Measurements from ENCODE around the gene KDM5B.

KDM5B gene

GRCh38 chr1:202762019-202762418 lies 46.2 kb downstream of the KDM5B start:
- in situ Hi-C loops (cut with MboI; ENCODE audit: low pct_unique_long_range_greater_than_20kb, low sequenced_read_pairs, unreplicated experiment) = loop anchor here (25.0 kb wide), 1 partner anchor 225 kb away; no protein-coding TSS in a partner anchor
- no peak for DNase-seq (ENCODE audit: low spot score)

GRCh38 chr1:202760589-202760988 lies 47.6 kb downstream of the KDM5B start:
- TF ChIP-seq CTCF (IDR thresholded peaks at IDR 0.05; ENCODE audit: extremely low read depth, insufficient read depth, missing control alignments) = no peak

More at GRCh38 chr1:202762019-202762418, 46.2 kb downstream of the KDM5B start:
- no peak for TF ChIP-seq CTCF (IDR thresholded peaks at IDR 0.05; ENCODE audit: extremely low read depth, insufficient read depth, missing control alignments)

GRCh38 chr1:202756391-202756790 lies 51.8 kb downstream of the KDM5B start:
- no peak for DNase-seq (ENCODE audit: low spot score)
- in situ Hi-C loops (cut with MboI; ENCODE audit: low pct_unique_long_range_greater_than_20kb, low sequenced_read_pairs, unreplicated experiment) = loop anchor here (25.0 kb wide), 1 partner anchor 231 kb away; no protein-coding TSS in a partner anchor
- no peak for TF ChIP-seq CTCF (IDR thresholded peaks at IDR 0.05; ENCODE audit: extremely low read depth, insufficient read depth, missing control alignments)

More at GRCh38 chr1:202760589-202760988, 47.6 kb downstream of the KDM5B start:
- no peak for DNase-seq (ENCODE audit: low spot score)
- in situ Hi-C loops (cut with MboI; ENCODE audit: low pct_unique_long_range_greater_than_20kb, low sequenced_read_pairs, unreplicated experiment) = loop anchor here (25.0 kb wide), 1 partner anchor 227 kb away; no protein-coding TSS in a partner anchor

GRCh38 chr1:202754293-202754692 lies 53.9 kb downstream of the KDM5B start:
- TF ChIP-seq CTCF (IDR thresholded peaks at IDR 0.05; ENCODE audit: extremely low read depth, insufficient read depth, missing control alignments) = no peak
- DNase-seq (ENCODE audit: low spot score) = no peak
- in situ Hi-C loops (cut with MboI; ENCODE audit: low pct_unique_long_range_greater_than_20kb, low sequenced_read_pairs, unreplicated experiment) = loop anchor here (25.0 kb wide), 1 partner anchor 233 kb away; no protein-coding TSS in a partner anchor

- no peak for TF ChIP-seq CTCF (IDR thresholded peaks at IDR 0.05; ENCODE audit: extremely low read depth, insufficient read depth, missing control alignments)
- DNase-seq (ENCODE audit: low spot score) = no peak
- in situ Hi-C loops (cut with MboI; ENCODE audit: low pct_unique_long_range_greater_than_20kb, low sequenced_read_pairs, unreplicated experiment) = loop anchor here (25.0 kb wide), 1 partner anchor 235 kb away; no protein-coding TSS in a partner anchor
Measured at GRCh38 chr1:202752774-202753173, 55.4 kb downstream of the KDM5B start.

- DNase-seq (ENCODE audit: low spot score) = no peak
- in situ Hi-C loops (cut with MboI; ENCODE audit: low pct_unique_long_range_greater_than_20kb, low sequenced_read_pairs, unreplicated experiment) = loop anchor here (25.0 kb wide), 1 partner anchor 237 kb away; no protein-coding TSS in a partner anchor
- TF ChIP-seq CTCF (IDR thresholded peaks at IDR 0.05; ENCODE audit: extremely low read depth, insufficient read depth, missing control alignments) = no peak
Measured at GRCh38 chr1:202750761-202751160, 57.5 kb downstream of the KDM5B start.

Measured in GM13977 (cell line).